HEK293 (cell line): ENCODE results near the gene CDH23.

Source experiments
- CTCF ChIA-PET: fragments of 350-600 bp; formaldehyde crosslinking; extraction: SDS; loops from one replicate; lab custom pipeline; 2021; ENCODE audit warnings: antibody characterized with exemption; lab: Yijun Ruan, JAX
- POLR2A ChIA-PET: fragments of 300-600 bp; formaldehyde crosslinking; extraction: SDS; loops from one replicate; lab custom pipeline; 2020; ENCODE audit warnings: antibody characterized with exemption, inconsistent platforms; lab: Yijun Ruan, JAX
- H3K27ac ChIP-seq: fragments of 200-500 bp; sonication (Bioruptor generic); 2 replicates; pipeline ENCODE4 v1.5.1; 2014; ENCODE audit warnings: low read depth, low read length, control low read depth, inconsistent platforms; ENCODE audit errors: extremely low read depth
- H3K36me3 ChIP-seq, 2 experiments: fragments of 200-500 bp in 1 of 2; sonication (Bioruptor generic) in 1 of 2; 1 replicate in 1 of 2; 2 replicates in 1 of 2; pipeline ENCODE4 v1.5.1; 2014 to 2017; ENCODE audit warnings: inconsistent platforms in 2 of 2, low read length in 2 of 2; ENCODE audit not compliant: control insufficient read depth in 2 of 2, insufficient read depth in 1 of 2
- H3K4me1 ChIP-seq: fragments of 200-500 bp; sonication (Bioruptor generic); 2 replicates; pipeline ENCODE4 v1.5.1; 2014; ENCODE audit warnings: mild to moderate bottlenecking, low read length, inconsistent platforms; ENCODE audit not compliant: control insufficient read depth, insufficient read depth
- H3K4me3 ChIP-seq: 2 replicates; pipeline ENCODE4 v1.5.1; 2011; ENCODE audit warnings: low read depth, mild to moderate bottlenecking, control low read depth, low read length, moderate library complexity
- H3K9me3 ChIP-seq: fragments of 200-500 bp; sonication (Bioruptor generic); 2 replicates; pipeline ENCODE4 v1.5.1; 2014; ENCODE audit warnings: low read depth, low read length, inconsistent platforms; ENCODE audit not compliant: control insufficient read depth, insufficient read depth
- EGR2 ChIP-seq: fragments of 450-650 bp; formaldehyde crosslinking; IDR thresholded peaks from 2 replicates; pipeline ENCODE4 v1.5.1; 2016; ENCODE audit warnings: low read depth, missing biosample characterization, missing genetic modification characterization
- KLF1 ChIP-seq: fragments of 450-650 bp; formaldehyde crosslinking; IDR thresholded peaks from 2 replicates; pipeline ENCODE4 v1.5.1; 2016; ENCODE audit warnings: missing biosample characterization, missing genetic modification characterization
- KLF8 ChIP-seq: fragments of 450-650 bp; formaldehyde crosslinking; IDR thresholded peaks from 2 replicates; pipeline ENCODE4 v1.5.1; 2016; ENCODE audit warnings: missing biosample characterization, missing genetic modification characterization
- SP2 ChIP-seq: fragments of 450-650 bp; formaldehyde crosslinking; IDR thresholded peaks from 2 replicates; pipeline ENCODE4 v1.5.1; 2016; ENCODE audit warnings: missing biosample characterization, missing genetic modification characterization
- YY1 ChIP-seq: fragments of 450-650 bp; formaldehyde crosslinking; IDR thresholded peaks from 2 replicates; pipeline ENCODE4 v1.5.1; 2018; ENCODE audit warnings: missing biosample characterization, missing genetic modification characterization
- ZNF202 ChIP-seq: fragments of 450-650 bp; formaldehyde crosslinking; IDR thresholded peaks from 2 replicates; pipeline ENCODE4 v1.5.1; 2016; ENCODE audit warnings: missing biosample characterization, missing genetic modification characterization, borderline replicate concordance
- ZNF266 ChIP-seq: fragments of 450-650 bp; formaldehyde crosslinking; IDR thresholded peaks from 2 replicates; pipeline ENCODE4 v1.5.1; 2016; ENCODE audit warnings: missing biosample characterization, missing genetic modification characterization, low read depth
- ZNF394 ChIP-seq: fragments of 450-650 bp; formaldehyde crosslinking; IDR thresholded peaks from 2 replicates; pipeline ENCODE4 v1.5.1; 2016; ENCODE audit warnings: missing biosample characterization, missing genetic modification characterization, mild to moderate bottlenecking, moderate library complexity, borderline replicate concordance
- ZNF707 ChIP-seq: fragments of 450-650 bp; formaldehyde crosslinking; IDR thresholded peaks from 2 replicates; pipeline ENCODE4 v1.5.1; 2016; ENCODE audit warnings: missing biosample characterization, missing genetic modification characterization
- ZNF747 ChIP-seq: fragments of 450-650 bp; formaldehyde crosslinking; IDR thresholded peaks from 2 replicates; pipeline ENCODE4 v1.5.1; 2016; ENCODE audit warnings: missing biosample characterization, missing genetic modification characterization
- ZNF777 ChIP-seq: fragments of 450-650 bp; formaldehyde crosslinking; IDR thresholded peaks from 2 replicates; pipeline ENCODE4 v1.5.1; 2017; ENCODE audit warnings: missing biosample characterization, missing genetic modification characterization, borderline replicate concordance
- ZNF837 ChIP-seq: fragments of 450-650 bp; formaldehyde crosslinking; IDR thresholded peaks from 2 replicates; pipeline ENCODE4 v1.5.1; 2016; ENCODE audit warnings: missing biosample characterization, missing genetic modification characterization
- TF ChIP-seq, protein P1 (sequence below): fragments of 450-650 bp; formaldehyde crosslinking; IDR thresholded peaks from 2 replicates; pipeline ENCODE4 v1.5.1; 2016; ENCODE audit warnings: missing biosample characterization, missing genetic modification characterization
- TF ChIP-seq, protein P2 (sequence below): fragments of 450-650 bp; formaldehyde crosslinking; IDR thresholded peaks from 2 replicates; pipeline ENCODE4 v1.5.1; 2016; ENCODE audit warnings: missing biosample characterization, missing genetic modification characterization
- TF ChIP-seq, protein P3 (sequence below): fragments of 450-650 bp; formaldehyde crosslinking; IDR thresholded peaks from 2 replicates; pipeline ENCODE4 v1.5.1; 2016; ENCODE audit warnings: missing biosample characterization, missing genetic modification characterization
- TF ChIP-seq, protein P4 (sequence below): fragments of 450-650 bp; formaldehyde crosslinking; IDR thresholded peaks from 2 replicates; pipeline ENCODE4 v1.5.1; 2017; ENCODE audit warnings: missing biosample characterization, missing genetic modification characterization
- TF ChIP-seq, protein P5 (sequence below): fragments of 450-650 bp; formaldehyde crosslinking; IDR thresholded peaks from 2 replicates; pipeline ENCODE4 v1.5.1; 2017; ENCODE audit warnings: missing biosample characterization, missing genetic modification characterization
- TF ChIP-seq, protein P6 (sequence below): fragments of 450-650 bp; formaldehyde crosslinking; conservative IDR thresholded peaks from 2 replicates; pipeline ENCODE4 v1.5.1; 2016; ENCODE audit warnings: low read depth, missing biosample characterization, missing genetic modification characterization
- TF ChIP-seq, protein P7 (sequence below): fragments of 450-650 bp; formaldehyde crosslinking; IDR thresholded peaks from 2 replicates; pipeline ENCODE4 v1.5.1; 2017; ENCODE audit warnings: missing biosample characterization, mild to moderate bottlenecking, missing genetic modification characterization, moderate library complexity

Gene CDH23

DNA sequence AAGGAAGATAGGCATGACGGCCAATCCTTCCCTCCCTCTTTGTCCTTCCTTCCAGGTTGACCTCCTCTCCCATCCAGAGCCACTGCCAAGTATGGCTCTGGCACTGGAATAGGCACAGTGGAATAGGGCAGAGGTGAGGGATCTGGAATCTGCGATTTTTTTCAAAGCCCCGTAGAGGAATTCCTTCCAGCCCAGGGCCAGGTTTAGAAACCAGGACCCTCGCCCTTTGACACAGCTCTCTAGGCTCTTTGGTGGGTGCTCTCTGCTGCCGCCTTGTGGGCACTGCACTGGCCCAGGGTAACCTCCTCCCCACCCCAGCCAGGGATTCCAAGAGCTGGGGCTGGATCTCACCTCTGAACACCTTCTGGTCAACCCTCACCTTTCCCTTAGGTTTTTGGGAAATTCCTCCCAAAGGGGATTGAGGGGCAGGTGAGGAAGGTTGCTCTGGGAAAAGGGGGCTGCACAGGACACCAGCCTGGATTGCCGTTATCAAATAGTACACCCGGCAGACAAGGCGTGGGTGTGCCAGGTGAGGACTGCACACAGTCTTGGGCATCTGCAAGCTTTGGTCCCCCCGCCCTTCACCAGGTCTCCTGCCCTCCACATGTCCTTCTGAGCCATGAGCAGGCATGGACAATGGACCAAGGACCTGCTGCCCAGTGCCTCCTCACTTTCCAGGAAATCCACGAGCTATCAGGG, 300.1 kb downstream of the CDH23 start (continued):
- TF ChIP-seq ZNF707 = no peak
- no peak for TF ChIP-seq ZNF266
- TF ChIP-seq, protein P1, sequence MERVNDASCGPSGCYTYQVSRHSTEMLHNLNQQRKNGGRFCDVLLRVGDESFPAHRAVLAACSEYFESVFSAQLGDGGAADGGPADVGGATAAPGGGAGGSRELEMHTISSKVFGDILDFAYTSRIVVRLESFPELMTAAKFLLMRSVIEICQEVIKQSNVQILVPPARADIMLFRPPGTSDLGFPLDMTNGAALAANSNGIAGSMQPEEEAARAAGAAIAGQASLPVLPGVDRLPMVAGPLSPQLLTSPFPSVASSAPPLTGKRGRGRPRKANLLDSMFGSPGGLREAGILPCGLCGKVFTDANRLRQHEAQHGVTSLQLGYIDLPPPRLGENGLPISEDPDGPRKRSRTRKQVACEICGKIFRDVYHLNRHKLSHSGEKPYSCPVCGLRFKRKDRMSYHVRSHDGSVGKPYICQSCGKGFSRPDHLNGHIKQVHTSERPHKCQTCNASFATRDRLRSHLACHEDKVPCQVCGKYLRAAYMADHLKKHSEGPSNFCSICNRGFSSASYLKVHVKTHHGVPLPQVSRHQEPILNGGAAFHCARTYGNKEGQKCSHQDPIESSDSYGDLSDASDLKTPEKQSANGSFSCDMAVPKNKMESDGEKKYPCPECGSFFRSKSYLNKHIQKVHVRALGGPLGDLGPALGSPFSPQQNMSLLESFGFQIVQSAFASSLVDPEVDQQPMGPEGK (tag by site-specific recombination) = 0 out of 2 replicates have a peak, but pooled peaks have one; percentile 53
- TF ChIP-seq, protein P2, sequence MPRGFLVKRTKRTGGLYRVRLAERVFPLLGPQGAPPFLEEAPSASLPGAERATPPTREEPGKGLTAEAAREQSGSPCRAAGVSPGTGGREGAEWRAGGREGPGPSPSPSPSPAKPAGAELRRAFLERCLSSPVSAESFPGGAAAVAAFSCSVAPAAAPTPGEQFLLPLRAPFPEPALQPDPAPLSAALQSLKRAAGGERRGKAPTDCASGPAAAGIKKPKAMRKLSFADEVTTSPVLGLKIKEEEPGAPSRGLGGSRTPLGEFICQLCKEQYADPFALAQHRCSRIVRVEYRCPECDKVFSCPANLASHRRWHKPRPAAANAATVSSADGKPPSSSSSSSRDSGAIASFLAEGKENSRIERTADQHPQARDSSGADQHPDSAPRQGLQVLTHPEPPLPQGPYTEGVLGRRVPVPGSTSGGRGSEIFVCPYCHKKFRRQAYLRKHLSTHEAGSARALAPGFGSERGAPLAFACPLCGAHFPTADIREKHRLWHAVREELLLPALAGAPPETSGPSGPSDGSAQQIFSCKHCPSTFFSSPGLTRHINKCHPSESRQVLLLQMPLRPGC (tag by site-specific recombination) = no peak
- TF ChIP-seq, protein P3, sequence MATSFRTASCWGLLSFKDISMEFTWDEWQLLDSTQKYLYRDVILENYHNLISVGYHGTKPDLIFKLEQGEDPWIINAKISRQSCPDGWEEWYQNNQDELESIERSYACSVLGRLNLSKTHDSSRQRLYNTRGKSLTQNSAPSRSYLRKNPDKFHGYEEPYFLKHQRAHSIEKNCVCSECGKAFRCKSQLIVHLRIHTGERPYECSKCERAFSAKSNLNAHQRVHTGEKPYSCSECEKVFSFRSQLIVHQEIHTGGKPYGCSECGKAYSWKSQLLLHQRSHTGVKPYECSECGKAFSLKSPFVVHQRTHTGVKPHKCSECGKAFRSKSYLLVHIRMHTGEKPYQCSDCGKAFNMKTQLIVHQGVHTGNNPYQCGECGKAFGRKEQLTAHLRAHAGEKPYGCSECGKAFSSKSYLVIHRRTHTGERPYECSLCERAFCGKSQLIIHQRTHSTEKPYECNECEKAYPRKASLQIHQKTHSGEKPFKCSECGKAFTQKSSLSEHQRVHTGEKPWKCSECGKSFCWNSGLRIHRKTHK (tag by site-specific recombination) = no peak

DNA sequence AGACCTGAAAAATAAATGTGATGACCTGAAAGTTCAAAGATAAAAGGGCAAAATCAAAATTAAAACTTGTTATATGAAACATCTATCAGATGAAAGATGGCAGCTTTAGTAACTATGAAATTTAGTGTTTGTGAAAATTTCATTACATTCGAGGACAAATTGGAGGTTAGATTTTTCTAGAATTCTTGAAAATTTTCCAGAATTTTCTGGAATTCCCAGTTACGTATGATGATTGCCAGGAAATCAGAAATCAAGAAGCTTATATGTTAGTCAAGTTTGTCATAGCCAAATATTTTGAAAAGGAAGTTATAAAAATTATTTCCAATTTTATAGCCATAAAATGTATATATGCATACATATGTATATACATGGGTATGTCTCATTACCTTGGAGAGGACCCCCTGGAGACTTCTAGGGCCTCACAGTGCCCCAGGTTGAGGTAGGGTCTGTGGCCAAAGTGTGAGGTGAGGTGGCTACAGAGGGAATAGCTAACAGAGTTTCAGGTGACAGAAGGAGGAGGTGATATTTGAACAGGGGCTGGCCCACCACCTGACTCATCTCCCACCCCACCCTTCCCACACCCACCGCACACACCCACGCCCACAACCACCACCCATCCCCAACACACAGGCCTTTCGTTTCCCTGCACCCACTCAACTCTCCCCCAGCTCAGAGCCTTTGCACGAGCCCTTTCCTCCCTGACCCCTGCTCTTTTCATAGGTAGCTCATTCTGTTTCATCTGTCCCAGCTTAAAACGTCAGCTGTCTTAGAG, 301.4 kb downstream of the CDH23 start:
- POLR2A ChIA-PET = no interaction called here
- TF ChIP-seq ZNF747 (tag by site-specific recombination) (no peak), YY1 (tag by site-specific recombination) (no peak), SP2 (tag by site-specific recombination) (no peak), KLF8 (tag by site-specific recombination) (peak; percentile 50; the same call in 1 of the 2 replicates), EGR2 (tag by site-specific recombination) (peak; percentile 97), ZNF394 (tag by site-specific recombination) (no peak), KLF1 (tag by site-specific recombination) (peak; percentile 99), ZNF837 (no peak), ZNF202 (tag by site-specific recombination) (no peak), ZNF777 (no peak)
- TF ChIP-seq, protein P4, sequence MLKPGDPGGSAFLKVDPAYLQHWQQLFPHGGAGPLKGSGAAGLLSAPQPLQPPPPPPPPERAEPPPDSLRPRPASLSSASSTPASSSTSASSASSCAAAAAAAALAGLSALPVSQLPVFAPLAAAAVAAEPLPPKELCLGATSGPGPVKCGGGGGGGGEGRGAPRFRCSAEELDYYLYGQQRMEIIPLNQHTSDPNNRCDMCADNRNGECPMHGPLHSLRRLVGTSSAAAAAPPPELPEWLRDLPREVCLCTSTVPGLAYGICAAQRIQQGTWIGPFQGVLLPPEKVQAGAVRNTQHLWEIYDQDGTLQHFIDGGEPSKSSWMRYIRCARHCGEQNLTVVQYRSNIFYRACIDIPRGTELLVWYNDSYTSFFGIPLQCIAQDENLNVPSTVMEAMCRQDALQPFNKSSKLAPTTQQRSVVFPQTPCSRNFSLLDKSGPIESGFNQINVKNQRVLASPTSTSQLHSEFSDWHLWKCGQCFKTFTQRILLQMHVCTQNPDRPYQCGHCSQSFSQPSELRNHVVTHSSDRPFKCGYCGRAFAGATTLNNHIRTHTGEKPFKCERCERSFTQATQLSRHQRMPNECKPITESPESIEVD (tag by site-specific recombination) = no peak
- TF ChIP-seq, protein P5, sequence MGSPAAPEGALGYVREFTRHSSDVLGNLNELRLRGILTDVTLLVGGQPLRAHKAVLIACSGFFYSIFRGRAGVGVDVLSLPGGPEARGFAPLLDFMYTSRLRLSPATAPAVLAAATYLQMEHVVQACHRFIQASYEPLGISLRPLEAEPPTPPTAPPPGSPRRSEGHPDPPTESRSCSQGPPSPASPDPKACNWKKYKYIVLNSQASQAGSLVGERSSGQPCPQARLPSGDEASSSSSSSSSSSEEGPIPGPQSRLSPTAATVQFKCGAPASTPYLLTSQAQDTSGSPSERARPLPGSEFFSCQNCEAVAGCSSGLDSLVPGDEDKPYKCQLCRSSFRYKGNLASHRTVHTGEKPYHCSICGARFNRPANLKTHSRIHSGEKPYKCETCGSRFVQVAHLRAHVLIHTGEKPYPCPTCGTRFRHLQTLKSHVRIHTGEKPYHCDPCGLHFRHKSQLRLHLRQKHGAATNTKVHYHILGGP (tag by site-specific recombination) = no peak
- TF ChIP-seq, protein P6, sequence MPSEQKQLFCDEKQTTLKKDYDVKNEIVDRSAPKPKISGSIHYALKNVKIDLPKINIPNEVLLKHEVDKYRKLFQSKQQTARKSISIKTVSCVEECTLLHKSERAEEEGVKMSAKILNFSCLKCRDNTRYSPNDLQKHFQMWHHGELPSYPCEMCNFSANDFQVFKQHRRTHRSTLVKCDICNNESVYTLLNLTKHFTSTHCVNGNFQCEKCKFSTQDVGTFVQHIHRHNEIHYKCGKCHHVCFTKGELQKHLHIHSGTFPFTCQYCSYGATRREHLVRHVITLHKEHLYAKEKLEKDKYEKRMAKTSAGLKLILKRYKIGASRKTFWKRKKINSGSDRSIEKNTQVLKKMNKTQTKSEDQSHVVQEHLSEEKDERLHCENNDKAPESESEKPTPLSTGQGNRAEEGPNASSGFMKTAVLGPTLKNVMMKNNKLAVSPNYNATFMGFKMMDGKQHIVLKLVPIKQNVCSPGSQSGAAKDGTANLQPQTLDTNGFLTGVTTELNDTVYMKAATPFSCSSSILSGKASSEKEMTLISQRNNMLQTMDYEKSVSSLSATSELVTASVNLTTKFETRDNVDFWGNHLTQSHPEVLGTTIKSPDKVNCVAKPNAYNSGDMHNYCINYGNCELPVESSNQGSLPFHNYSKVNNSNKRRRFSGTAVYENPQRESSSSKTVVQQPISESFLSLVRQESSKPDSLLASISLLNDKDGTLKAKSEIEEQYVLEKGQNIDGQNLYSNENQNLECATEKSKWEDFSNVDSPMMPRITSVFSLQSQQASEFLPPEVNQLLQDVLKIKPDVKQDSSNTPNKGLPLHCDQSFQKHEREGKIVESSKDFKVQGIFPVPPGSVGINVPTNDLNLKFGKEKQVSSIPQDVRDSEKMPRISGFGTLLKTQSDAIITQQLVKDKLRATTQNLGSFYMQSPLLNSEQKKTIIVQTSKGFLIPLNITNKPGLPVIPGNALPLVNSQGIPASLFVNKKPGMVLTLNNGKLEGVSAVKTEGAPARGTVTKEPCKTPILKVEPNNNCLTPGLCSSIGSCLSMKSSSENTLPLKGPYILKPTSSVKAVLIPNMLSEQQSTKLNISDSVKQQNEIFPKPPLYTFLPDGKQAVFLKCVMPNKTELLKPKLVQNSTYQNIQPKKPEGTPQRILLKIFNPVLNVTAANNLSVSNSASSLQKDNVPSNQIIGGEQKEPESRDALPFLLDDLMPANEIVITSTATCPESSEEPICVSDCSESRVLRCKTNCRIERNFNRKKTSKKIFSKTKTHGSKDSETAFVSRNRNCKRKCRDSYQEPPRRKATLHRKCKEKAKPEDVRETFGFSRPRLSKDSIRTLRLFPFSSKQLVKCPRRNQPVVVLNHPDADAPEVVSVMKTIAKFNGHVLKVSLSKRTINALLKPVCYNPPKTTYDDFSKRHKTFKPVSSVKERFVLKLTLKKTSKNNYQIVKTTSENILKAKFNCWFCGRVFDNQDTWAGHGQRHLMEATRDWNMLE (tag by site-specific recombination) = no peak
- TF ChIP-seq, protein P7, sequence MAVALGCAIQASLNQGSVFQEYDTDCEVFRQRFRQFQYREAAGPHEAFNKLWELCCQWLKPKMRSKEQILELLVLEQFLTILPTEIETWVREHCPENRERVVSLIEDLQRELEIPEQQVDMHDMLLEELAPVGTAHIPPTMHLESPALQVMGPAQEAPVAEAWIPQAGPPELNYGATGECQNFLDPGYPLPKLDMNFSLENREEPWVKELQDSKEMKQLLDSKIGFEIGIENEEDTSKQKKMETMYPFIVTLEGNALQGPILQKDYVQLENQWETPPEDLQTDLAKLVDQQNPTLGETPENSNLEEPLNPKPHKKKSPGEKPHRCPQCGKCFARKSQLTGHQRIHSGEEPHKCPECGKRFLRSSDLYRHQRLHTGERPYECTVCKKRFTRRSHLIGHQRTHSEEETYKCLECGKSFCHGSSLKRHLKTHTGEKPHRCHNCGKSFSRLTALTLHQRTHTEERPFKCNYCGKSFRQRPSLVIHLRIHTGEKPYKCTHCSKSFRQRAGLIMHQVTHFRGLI = no peak

More for the DNA sequence above, 301.4 kb downstream of the CDH23 start:
- no peaks in the 10 kb centered on the region for H3K9me3 ChIP-seq
- no peaks in the 10 kb centered on the region for H3K36me3 ChIP-seq
- CTCF ChIA-PET = interaction anchor here (0.6 to 9.6 kb wide), 29 partner anchors 7 to 1568 kb away, joined by 3 to 105 read pairs (median 4); partner anchors contain the start of genes C10orf105 and SLC29A3
- H3K27ac ChIP-seq = no peak overlapping the region
- no peaks in the 10 kb centered on the region for H3K4me1 ChIP-seq
- no peak overlapping the region for H3K4me3 ChIP-seq
